A549 (cell line): ENCODE measurements around the gene MLANA. TPM values are rescaled to one million over a fixed set of nuclear protein-coding genes. Genes with fewer than 3 reads are reported as not detected.

Source experiments
- ATAC-seq, 2 experiments: fragments of 200-7000 bp in 1 of 2; fragments of >200 bp in 1 of 2; cut with Nextera tagmentation in 1 of 2; cut with Tn5 transposase in 1 of 2; 3 replicates each; pipeline versions ENCODE4 v1.8.0 to v1.9.1; 2018 to 2020; ENCODE audit warnings: mild to moderate bottlenecking in 1 of 2, moderate library complexity in 1 of 2
- CTCF ChIA-PET: fragments of 300-600 bp; sonication (Branson Sonifier 250); formaldehyde crosslinking; extraction: SDS; loops from one replicate; lab custom pipeline; 2021; ENCODE audit warnings: antibody characterized with exemption, inconsistent platforms; lab: Yijun Ruan, JAX
- POLR2A ChIA-PET: fragments of 350-600 bp; formaldehyde crosslinking; extraction: SDS; loops from one replicate; lab custom pipeline; 2021; ENCODE audit warnings: antibody characterized with exemption, inconsistent platforms; lab: Yijun Ruan, JAX
- DNase-seq, 2 experiments: peaks; one replicate each; pipeline versions ENCODE4 v3.0.0 to v3.0.0-alpha.2; 2011 to 2016; ENCODE audit warnings: low read depth in 1 of 2, low spot score in 1 of 2
- FAIRE-seq: peaks from 2 replicates; lab custom pipeline; 2011; peaks lifted over from hg19 to GRCh38; lab: Jason Lieb, UNC
- H3K27ac ChIP-seq, 2 experiments: fragments of >200 bp; sonication (Bioruptor Twin); formaldehyde crosslinking; 3 replicates each; pipeline ENCODE4 v1.5.1; 2016 to 2017
- H3K4me1 ChIP-seq: fragments of >200 bp; sonication (Bioruptor Twin); formaldehyde crosslinking; 3 replicates; pipeline ENCODE4 v1.6.1; 2016
- H3K4me2 ChIP-seq: fragments of >200 bp; sonication (Bioruptor Twin); formaldehyde crosslinking; 3 replicates; pipeline ENCODE4 v1.6.1; 2016
- H3K4me3 ChIP-seq: fragments of >200 bp; sonication (Bioruptor Twin); formaldehyde crosslinking; 3 replicates; pipeline ENCODE4 v1.5.1; 2016
- H3K9me3 ChIP-seq: fragments of >200 bp; sonication (Bioruptor Twin); formaldehyde crosslinking; 3 replicates; pipeline ENCODE4 v1.6.1; 2016
- BCL3 ChIP-seq: fragments of >200 bp; sonication (Bioruptor Twin); formaldehyde crosslinking; IDR thresholded peaks from 3 replicates; pipeline ENCODE4 v1.6.1; 2016
- CBX2 ChIP-seq: fragments of 200-600 bp; sonication (generic); IDR thresholded peaks from 2 replicates; pipeline ENCODE4 v1.6.1; 2016; ENCODE audit warnings: low read depth, mild to moderate bottlenecking, borderline replicate concordance
- CEBPB ChIP-seq, 2 experiments: fragments of >200 bp in 1 of 2; sonication (Bioruptor Twin) in 1 of 2; formaldehyde crosslinking in 1 of 2; IDR thresholded peaks; 2 replicates each; pipeline ENCODE4 v1.6.1; 2012 to 2016
- CHD2 ChIP-seq: fragments of 150-350 bp; IDR thresholded peaks from 2 replicates; pipeline ENCODE4 v1.6.1; 2014; ENCODE audit warnings: low read length; ENCODE audit not compliant: partially characterized antibody
- CHD4 ChIP-seq: fragments of 200-600 bp; sonication (generic); IDR thresholded peaks from 2 replicates; pipeline ENCODE4 v1.6.1; 2016; ENCODE audit warnings: antibody characterized with exemption, mild to moderate bottlenecking, borderline replicate concordance
- EHF ChIP-seq: fragments of 250-450 bp; sonication (Bioruptor Pico); IDR thresholded peaks from 2 replicates; pipeline ENCODE4 v1.5.0; 2020; ENCODE audit warnings: mild to moderate bottlenecking
- ELK1 ChIP-seq: fragments of 150-350 bp; IDR thresholded peaks from 2 replicates; pipeline ENCODE4 v1.6.1; 2014; ENCODE audit warnings: low read depth, mild to moderate bottlenecking, low read length
- ESRRA ChIP-seq: fragments of 150-350 bp; IDR thresholded peaks from 2 replicates; pipeline ENCODE4 v1.6.1; 2014; ENCODE audit warnings: mild to moderate bottlenecking, low read length, borderline replicate concordance
- FOXS1 ChIP-seq: fragments of 250-450 bp; sonication (Bioruptor Pico); IDR thresholded peaks from 2 replicates; pipeline ENCODE4 v1.5.0; 2020; ENCODE audit warnings: mild to moderate bottlenecking, moderate library complexity
- HDAC2 ChIP-seq: fragments of 200-600 bp; sonication (generic); IDR thresholded peaks from 2 replicates; pipeline ENCODE4 v1.6.1; 2016
- HEYL ChIP-seq: fragments of 250-450 bp; sonication (Bioruptor Pico); IDR thresholded peaks from 2 replicates; pipeline ENCODE4 v1.8.0; 2021; ENCODE audit warnings: mild to moderate bottlenecking, moderate library complexity
- HOXB13 ChIP-seq: fragments of 250-450 bp; sonication (Bioruptor Pico); IDR thresholded peaks from 2 replicates; pipeline ENCODE4 v1.5.0; 2020; ENCODE audit warnings: low read depth, mild to moderate bottlenecking, moderate library complexity
- JUN ChIP-seq, 2 experiments: fragments of >200 bp; sonication (Bioruptor Twin); formaldehyde crosslinking; IDR thresholded peaks; 2 replicates in 1 of 2; 3 replicates in 1 of 2; pipeline ENCODE4 v1.6.1; 2016 to 2017
- KDM1A ChIP-seq: fragments of 200-600 bp; sonication (generic); IDR thresholded peaks from 2 replicates; pipeline ENCODE4 v1.6.1; 2016; ENCODE audit warnings: low read depth, mild to moderate bottlenecking
- MAFK ChIP-seq: fragments of 450-650 bp; IDR thresholded peaks from 2 replicates; pipeline ENCODE4 v1.6.1; 2014; ENCODE audit not compliant: partially characterized antibody
- MAZ ChIP-seq: fragments of 150-350 bp; IDR thresholded peaks from 2 replicates; pipeline ENCODE4 v1.6.1; 2014; ENCODE audit warnings: antibody characterized with exemption, low read depth, low read length, borderline replicate concordance
- MYC ChIP-seq: IDR thresholded peaks from 2 replicates; pipeline ENCODE4 v1.6.1; 2012; ENCODE audit warnings: mild to moderate bottlenecking, inconsistent platforms, low read length, improper control_type of control experiment, borderline replicate concordance
- POLR2A ChIP-seq: IDR thresholded peaks from 2 replicates; pipeline ENCODE4 v1.6.1; 2012; ENCODE audit warnings: mild to moderate bottlenecking, low read length
- POLR2AphosphoS2 ChIP-seq: conservative IDR thresholded peaks from 2 replicates; pipeline ENCODE4 v1.6.1; 2012; ENCODE audit warnings: low read length, improper control_type of control experiment, inconsistent platforms
- RAD21 ChIP-seq, 2 experiments: fragments of >200 bp in 1 of 2; sonication (Bioruptor Twin) in 1 of 2; formaldehyde crosslinking in 1 of 2; IDR thresholded peaks in 1 of 2; conservative IDR thresholded peaks in 1 of 2; 2 replicates in 1 of 2; 3 replicates in 1 of 2; pipeline ENCODE4 v1.6.1; 2012 to 2018; ENCODE audit warnings: inconsistent platforms in 1 of 2
- RARB ChIP-seq: fragments of 250-450 bp; sonication (Bioruptor Pico); IDR thresholded peaks from 2 replicates; pipeline ENCODE4 v1.8.0; 2021; ENCODE audit warnings: mild to moderate bottlenecking, moderate library complexity
- RCOR1 ChIP-seq: fragments of 150-350 bp; IDR thresholded peaks from 2 replicates; pipeline ENCODE4 v1.6.1; 2014; ENCODE audit warnings: antibody characterized with exemption, low read length, low read depth
- REST ChIP-seq: fragments of 200-600 bp; sonication (generic); IDR thresholded peaks from 2 replicates; pipeline ENCODE4 v1.6.1; 2016; ENCODE audit warnings: antibody characterized with exemption, mild to moderate bottlenecking, moderate library complexity
- SMC3 ChIP-seq: fragments of >200 bp; sonication (Bioruptor Twin); formaldehyde crosslinking; IDR thresholded peaks from 3 replicates; pipeline ENCODE4 v1.6.1; 2018; ENCODE audit warnings: inconsistent platforms
- USF2 ChIP-seq: fragments of 450-650 bp; IDR thresholded peaks from 2 replicates; pipeline ENCODE4 v1.6.1; 2014; ENCODE audit warnings: antibody characterized with exemption
- ZC3H11A ChIP-seq: fragments of 450-650 bp; IDR thresholded peaks from 2 replicates; pipeline ENCODE4 v1.6.1; 2014; ENCODE audit warnings: antibody characterized with exemption, mild to moderate bottlenecking
- ZNF302 ChIP-seq: fragments of 250-450 bp; sonication (Bioruptor Pico); IDR thresholded peaks from 2 replicates; pipeline ENCODE4 v1.9.0; 2021; ENCODE audit warnings: inconsistent platforms, mild to moderate bottlenecking, moderate library complexity
- ZSCAN20 ChIP-seq: fragments of 250-450 bp; sonication (Bioruptor Pico); IDR thresholded peaks from 2 replicates; pipeline ENCODE4 v1.8.0; 2022; ENCODE audit warnings: mild to moderate bottlenecking, moderate library complexity
- WGBS: methylation state at CpG from one replicate; pipeline ENCODE4 v1.1.6; 2017; ENCODE audit errors: missing lambda C conversion rate; 5-methylcytosine and 5-hydroxymethylcytosine counted together
- polyA plus RNA-seq, 4 experiments: library from polyadenylated mRNA; depleted of rRNA in 3 of 4; stranded (reverse); fragments of >200 nt; fragmentation: RNase III in 1 of 4; extraction: RNeasy Plus Mini Kit Qiagen cat#74134 plus additional on column Dnase treatment in 1 of 4; gene quantifications; 2 replicates in 3 of 4; 3 replicates in 1 of 4; pipeline ENCODE4 v1.2.3, GENCODE V29; 2011 to 2017

The MLANA gene
- polyA plus RNA-seq, 2 of the 4 experiments (the other 2 are of a cell fraction), result not detected

GRCh38 chr9:5857928-5858327 is 32.8 kb upstream of the MLANA start:
- H3K4me3 ChIP-seq, result no peak overlapping the region
- H3K9me3 ChIP-seq, result no peaks in the 10 kb centered on the region
- FAIRE-seq, result no peak
- H3K27ac ChIP-seq, result no peak overlapping the region
- DNase-seq, result no peak
- no peak overlapping the region for H3K4me2 ChIP-seq
- peaks cover under 1% of the 10 kb centered on the region; the same call in 2 of the 3 replicates for H3K4me1 ChIP-seq
- TF ChIP-seq ZSCAN20, result no peak
- ATAC-seq, result no peak
- ChIA-PET POLR2A (no interaction called here), CTCF (interaction anchor here (0.6 to 2.8 kb wide), 6 partner anchors 12 to 447 kb away, joined by 3 to 15 read pairs (median 6); partner anchors contain the start of gene ERMP1)

GRCh38 chr9:5858833-5859232 is 31.9 kb upstream of the MLANA start:
- no peak overlapping the region for H3K4me2 ChIP-seq
- no peak overlapping the region for H3K4me3 ChIP-seq
- CTCF ChIA-PET, result interaction anchor here (1.3 to 2.8 kb wide), 5 partner anchors 11 to 27 kb away, joined by 4 to 15 read pairs (median 6); partner anchors contain the start of gene ERMP1
- no peak overlapping the region for H3K27ac ChIP-seq
- H3K4me1 ChIP-seq, result peaks cover 6% of the 10 kb centered on the region
- WGBS, result 48% methylated on average over 3 of the region's 3 CpGs
- no peak for FAIRE-seq
- no peaks in the 10 kb centered on the region for H3K9me3 ChIP-seq
- no peak for DNase-seq
- TF ChIP-seq HDAC2 (no peak), POLR2A (no peak), HOXB13 (CRISPR knock-in tag) (no peak), MAFK (no peak), EHF (CRISPR knock-in tag) (no peak), CHD4 (no peak), KDM1A (no peak), CBX2 (no peak), REST (no peak), JUN (IDR thresholded peaks at IDR 0.05) (no peak), POLR2AphosphoS2 (no peak), ZNF302 (CRISPR knock-in tag) (no peak), MAZ (no peak), MYC (no peak), SMC3 (no peak), USF2 (no peak), ZC3H11A (no peak), RAD21 (conservative IDR thresholded peaks at IDR 0.05 in 1 of 2, IDR thresholded peaks at IDR 0.05 in 1 of 2) (no peak), ZSCAN20 (no peak), RCOR1 (no peak)
- ATAC-seq, result no peak; a peak in 2 of 6 replicates
- POLR2A ChIA-PET, result no interaction called here

GRCh38 chr9:5863092-5863746 is 27.5 kb upstream of the MLANA start:
- no peak for DNase-seq
- no peak overlapping the region; the same call in 2 of the 3 replicates for H3K4me2 ChIP-seq
- peaks cover 10% of the 10 kb centered on the region for H3K4me1 ChIP-seq
- ChIA-PET CTCF (interaction anchor here (0.8 to 1.5 kb wide), 4 partner anchors 15 to 28 kb away, joined by 3 to 4 read pairs (median 3); no protein-coding TSS in a partner anchor), POLR2A (no interaction called here)
- no peak for FAIRE-seq
- TF ChIP-seq POLR2AphosphoS2, result no peak
- no peak for TF ChIP-seq HOXB13 (CRISPR knock-in tag)
- no peak for TF ChIP-seq ELK1
- TF ChIP-seq HEYL, result no peak
- TF ChIP-seq RARB (CRISPR knock-in tag), result no peak
- no peak for TF ChIP-seq CHD2
- TF ChIP-seq ESRRA, result no peak
- TF ChIP-seq FOXS1 (CRISPR knock-in tag), result no peak
- no peak for TF ChIP-seq CEBPB (IDR thresholded peaks at IDR 0.05)
- TF ChIP-seq BCL3, result no peak
- no peak overlapping the region for H3K4me3 ChIP-seq
- H3K9me3 ChIP-seq, result no peaks in the 10 kb centered on the region
- peak in 1 of 2 experiments; percentile 33; a peak in 1 of 6 replicates for ATAC-seq
- WGBS, result 41% methylated on average over 2 of the region's 2 CpGs
- no peak overlapping the region; a peak in 1 of 6 replicates for H3K27ac ChIP-seq
